ENCODE data around the gene HTT-AS.

DNA sequence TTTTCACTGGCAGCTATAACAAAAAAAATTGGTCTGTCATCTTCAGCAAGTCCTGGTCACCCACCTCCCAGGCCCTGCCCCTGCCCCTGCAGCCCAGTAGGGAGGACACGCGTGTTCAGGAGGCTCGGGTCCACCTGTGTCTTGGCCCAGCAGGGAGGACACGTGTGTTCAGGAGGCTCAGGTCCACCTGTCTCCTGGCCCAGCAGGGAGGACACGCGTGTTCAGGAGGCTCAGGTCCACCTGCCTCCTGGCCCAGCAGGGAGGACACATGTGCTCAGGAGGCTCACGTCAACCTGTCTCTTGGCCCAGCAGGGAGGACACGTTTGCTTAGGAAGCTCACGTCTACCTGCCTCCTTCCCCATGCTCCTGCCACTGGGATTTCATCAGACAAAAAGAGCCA lies 44.9 kb downstream of the HTT-AS start:
- no peak for TF ChIP-seq EZH2 (IDR thresholded peaks at IDR 0.05; ENCODE audit: borderline replicate concordance)
- TF ChIP-seq, protein P1, sequence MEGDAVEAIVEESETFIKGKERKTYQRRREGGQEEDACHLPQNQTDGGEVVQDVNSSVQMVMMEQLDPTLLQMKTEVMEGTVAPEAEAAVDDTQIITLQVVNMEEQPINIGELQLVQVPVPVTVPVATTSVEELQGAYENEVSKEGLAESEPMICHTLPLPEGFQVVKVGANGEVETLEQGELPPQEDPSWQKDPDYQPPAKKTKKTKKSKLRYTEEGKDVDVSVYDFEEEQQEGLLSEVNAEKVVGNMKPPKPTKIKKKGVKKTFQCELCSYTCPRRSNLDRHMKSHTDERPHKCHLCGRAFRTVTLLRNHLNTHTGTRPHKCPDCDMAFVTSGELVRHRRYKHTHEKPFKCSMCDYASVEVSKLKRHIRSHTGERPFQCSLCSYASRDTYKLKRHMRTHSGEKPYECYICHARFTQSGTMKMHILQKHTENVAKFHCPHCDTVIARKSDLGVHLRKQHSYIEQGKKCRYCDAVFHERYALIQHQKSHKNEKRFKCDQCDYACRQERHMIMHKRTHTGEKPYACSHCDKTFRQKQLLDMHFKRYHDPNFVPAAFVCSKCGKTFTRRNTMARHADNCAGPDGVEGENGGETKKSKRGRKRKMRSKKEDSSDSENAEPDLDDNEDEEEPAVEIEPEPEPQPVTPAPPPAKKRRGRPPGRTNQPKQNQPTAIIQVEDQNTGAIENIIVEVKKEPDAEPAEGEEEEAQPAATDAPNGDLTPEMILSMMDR (IDR thresholded peaks at IDR 0.05; ENCODE audit: poor library complexity), result no peak

All from hepatocyte (in vitro differentiated cells).